ENCODE results near the gene REXO5.

Gene REXO5

DNA sequence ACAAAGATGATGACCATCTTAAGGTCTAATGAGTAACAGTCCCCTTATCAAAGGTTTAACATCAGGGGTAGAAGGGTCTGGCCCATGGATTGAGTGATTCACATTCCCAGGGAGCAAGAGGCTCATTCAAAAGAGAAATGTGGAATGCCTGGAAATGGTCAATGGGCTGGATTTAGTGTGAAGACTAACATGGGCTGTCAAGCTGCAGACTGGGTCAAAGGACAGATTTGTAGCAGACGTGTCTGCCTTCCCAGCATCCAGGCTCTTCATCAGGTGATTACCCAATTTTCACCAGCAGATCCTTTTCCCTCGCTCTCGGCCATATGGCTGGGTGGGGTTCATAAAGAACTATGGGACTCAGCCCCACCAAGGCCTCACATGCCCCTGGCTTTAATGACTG lies 67.0 kb downstream of the REXO5 start:
- no peak for DNase-seq

DNA sequence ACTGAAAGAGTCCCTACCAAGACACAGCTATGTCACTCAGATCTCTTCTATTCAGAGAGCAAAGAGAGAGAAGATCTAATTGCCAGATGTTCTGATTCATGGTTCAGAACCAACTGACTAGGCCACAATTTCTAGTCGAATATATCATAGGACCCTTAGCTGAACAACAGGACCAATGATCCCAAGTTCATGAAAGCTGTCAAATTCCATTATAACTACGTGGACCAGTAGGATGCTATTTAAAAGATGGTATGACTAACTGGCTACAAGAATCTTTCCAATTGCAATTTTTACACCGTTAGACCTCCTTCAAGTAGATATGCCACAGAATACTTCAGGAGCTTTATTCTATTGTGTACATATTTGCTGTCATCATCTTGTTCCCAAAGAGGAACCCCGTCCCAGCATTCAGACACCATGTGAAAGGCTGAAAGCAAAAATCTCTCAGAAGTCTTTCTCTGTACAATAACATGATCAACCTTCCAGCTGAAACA lies 67.8 kb downstream of the REXO5 start:
- no peak for DNase-seq

DNA sequence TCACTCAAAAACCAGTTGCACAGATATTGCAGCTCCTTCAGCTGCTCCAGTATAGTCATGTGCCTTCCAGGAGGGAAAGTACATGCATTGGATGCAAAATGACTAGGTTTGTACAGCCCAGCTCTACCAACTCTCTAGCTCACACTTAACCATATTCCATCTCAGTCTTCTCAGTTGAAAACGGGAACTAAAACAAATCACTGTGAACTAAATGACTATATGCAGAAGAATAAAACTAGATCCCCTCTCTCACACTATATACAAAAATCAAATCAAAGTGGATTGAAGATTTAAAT lies 69.0 kb downstream of the REXO5 start:
- DNase-seq = no peak

DNA sequence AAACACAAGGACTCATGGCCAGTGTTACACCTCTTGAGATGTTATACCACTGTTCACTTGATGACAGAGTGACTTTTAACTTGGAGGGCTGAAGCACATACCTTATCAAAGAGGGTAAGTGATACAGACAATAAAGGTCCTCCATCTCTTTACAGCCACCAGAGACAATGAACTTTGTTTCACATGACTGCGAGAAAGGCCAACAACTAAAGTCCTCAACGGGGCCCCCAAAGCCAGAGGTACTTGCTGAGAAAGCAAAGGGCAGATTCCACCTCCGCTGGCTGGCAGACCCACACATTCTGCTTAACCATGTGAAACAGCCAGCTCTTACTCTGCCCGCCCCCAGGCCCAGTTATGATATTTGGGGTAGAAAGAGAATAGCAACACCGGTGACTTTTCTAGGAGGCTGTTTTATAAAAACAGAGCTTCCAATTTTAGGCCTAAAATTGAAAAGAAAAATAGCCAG lies 72.4 kb downstream of the REXO5 start:
- DNase-seq = no peak

DNA sequence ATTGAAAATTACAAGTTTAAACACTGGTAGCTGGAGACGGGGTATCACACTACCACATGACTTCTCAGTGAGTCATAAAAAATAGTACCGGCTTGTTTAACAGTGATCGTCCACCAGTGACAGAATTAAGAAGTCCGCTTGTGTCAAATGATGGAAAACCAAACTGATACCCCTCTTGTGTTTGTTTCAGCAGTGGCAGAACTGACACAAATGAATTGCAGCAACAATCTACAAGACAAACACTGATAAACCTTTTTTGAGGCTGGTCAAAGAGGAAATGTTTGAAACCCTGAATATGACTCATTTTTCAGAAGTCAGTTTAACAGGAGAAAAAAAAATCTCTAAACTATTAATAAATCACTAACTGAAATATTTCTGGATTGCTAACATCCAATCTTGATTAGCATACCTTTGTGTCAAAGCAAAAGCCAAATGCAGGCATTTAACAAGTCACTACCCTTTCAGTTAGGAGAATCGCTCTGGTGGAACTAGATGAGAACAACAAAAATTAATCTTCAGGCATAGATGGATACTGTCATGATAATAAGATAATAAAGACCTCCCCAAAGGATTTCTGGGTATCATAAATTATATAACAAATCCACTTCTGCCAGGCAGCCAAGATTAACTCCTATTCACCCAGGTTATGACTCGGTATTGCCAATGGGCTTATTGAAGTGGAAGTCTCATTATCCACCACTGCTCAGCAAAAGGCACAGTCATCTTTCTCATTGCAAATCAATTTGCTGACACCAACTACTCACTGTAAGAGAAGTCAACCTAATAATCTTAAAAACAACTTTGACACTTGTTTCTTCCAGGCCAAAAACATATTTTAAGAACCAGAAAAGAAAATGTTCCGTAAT lies 73.1 kb downstream of the REXO5 start:
- no peak for DNase-seq

DNA sequence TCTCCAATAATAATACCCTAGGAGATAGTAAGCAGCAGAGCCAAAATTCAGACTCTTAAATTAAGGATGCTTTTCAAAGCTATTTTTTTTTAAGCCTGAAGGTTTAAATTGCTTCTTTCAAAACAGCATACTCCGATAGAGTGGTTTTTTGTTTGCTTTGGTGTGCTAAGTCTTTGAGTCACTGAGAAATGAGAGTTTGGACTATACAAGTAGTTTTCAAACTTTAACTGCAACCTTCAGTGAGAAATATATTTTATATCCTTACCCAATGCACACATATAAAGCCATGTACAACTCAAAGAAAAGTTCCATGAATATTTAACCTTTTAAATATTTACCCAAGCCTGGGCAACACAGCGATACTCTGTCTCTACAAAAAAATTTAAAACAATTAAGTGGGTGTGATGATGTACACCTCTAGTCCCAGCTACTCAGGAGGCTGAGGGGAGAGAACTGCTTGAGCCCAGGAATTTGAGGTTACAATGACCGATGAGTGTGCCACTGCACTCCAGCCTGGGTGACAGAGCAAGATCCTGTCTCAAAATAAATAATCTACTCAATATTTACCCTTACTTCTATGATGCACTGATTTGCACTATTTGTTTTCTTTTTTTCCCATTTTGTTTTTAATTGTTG lies 74.7 kb downstream of the REXO5 start:
- DNase-seq = no peak

DNA sequence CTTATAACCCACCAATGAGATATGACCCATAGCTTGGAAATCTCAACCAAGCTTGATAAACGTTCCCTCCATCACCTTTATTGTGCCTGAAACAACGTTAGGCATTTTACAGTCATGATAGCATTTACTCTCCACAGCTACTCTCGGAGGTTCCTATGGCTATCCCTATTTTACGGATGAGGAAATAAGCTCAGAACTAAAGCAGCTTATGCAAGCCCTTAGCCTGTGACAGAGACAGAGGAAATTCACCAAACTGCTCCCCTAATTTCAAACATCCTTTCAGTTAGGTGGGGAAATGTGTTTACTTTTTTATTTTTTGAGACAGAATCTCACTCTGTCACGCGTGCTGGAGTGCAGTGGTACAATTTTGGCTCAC lies 75.2 kb downstream of the REXO5 start:
- no peak for DNase-seq

DNA sequence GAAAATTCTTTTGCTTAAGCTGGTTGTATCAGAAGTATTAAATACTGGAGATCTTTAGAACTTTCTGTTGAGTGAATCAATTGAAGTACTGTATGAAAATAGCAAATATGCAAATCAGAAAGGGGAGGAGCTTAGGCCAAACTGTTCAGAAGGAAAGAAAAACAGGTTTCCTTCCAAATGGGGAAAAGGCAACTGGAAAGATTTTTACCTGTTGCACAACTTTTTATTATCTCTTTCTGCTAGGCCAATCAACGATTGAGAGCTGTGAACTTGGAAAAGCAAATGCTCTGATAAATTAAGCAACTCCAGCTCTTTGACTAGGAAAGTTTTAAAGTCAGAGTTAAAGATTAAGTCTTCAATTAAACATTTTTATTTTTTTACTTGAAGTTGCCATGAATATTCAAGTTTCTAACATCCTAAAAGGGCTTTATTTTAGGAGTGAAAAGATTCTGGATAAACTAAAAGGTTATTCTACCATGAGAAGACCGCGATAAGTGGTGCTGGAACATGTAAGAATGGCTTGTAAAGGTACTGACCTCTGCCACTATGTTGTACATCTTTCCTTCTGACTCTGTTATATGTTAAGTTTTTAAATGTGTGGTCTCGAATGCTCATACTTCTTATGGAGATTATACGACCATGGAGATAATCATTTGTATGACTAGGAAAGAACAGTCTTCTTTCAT lies 77.4 kb downstream of the REXO5 start:
- no peak for DNase-seq

DNA sequence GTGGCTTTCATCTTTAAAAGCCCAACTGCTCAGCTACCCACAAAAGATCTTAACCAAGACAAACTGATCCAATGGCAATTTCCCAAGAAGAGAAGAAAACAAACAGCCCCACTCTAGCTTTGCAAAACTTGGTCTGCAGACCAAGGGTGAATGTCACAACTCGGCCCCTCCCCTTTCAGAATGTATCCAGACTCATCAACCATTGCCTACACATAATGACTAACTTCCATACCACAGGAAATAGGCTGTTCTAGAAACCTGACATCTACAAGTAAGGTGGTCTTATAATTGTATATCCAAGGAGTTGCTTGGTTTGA lies 77.9 kb downstream of the REXO5 start:
- no peak for DNase-seq

DNA sequence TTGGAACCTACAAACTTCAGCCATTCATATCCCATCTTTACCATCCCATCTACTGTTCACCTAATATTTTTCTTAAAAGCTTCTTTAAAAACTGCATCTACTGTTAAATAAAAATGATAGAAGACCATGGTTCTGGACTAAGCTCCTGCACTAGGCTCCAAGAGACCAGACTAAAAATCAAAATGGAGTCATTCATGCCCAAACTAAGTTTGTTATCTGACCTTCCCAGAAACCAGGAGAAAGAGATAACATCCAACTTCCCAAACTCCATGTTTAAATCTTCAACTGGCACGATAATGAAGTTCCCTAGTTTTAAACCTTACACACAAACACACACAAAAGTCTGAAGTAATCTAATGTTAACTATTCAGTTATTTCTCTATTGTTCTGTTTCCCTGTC lies 80.0 kb downstream of the REXO5 start:
- DNase-seq = no peak

DNA sequence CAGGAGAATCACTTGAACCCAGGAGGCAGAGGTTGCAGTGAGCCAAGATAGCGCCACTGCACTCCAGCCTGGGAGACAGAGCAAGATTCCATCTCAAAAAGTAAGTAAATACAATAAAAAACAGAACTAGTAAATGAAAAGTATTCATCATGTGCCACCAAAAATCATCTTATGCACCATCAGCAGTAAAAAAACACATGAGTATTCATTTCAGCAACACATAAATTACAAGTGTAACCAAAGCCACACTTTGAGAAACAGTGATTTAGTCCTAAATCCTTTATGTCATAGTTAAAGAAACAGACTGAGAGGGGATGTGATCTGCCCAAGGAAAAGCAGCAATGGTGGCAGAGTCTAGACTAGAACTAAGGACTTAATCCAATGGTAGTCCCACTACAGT lies 80.9 kb downstream of the REXO5 start:
- DNase-seq = no peak

DNA sequence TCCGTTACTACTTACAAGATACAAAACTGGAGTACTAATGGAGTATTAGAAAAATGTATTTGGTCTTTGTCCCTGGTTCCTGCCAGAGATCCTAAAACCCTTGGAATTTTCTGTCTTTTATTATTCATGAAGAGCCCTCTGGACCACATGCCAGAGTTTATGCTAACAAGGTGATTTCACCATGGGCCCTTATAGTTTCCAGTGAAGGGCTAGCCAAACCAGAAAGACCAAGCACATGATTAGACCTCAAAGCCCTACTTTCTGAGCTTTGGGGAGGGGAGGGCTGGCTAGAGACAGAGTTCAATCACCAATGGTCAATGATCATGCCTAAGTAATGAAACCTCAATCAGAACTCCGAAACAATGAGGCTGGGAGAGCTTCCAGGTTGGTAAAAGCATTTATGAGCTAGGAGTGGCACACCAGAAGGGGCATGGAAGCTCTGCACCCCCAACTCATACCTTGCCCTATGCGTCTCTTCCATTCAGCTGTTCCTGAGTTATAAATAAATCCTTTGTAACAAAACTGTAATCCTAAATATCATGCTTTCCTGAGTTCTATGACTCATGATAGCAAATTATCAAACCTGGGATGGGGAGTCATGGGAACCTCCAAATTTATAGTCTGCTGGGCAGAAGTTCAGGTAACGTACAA lies 83.4 kb downstream of the REXO5 start:
- DNase-seq = no peak

DNA sequence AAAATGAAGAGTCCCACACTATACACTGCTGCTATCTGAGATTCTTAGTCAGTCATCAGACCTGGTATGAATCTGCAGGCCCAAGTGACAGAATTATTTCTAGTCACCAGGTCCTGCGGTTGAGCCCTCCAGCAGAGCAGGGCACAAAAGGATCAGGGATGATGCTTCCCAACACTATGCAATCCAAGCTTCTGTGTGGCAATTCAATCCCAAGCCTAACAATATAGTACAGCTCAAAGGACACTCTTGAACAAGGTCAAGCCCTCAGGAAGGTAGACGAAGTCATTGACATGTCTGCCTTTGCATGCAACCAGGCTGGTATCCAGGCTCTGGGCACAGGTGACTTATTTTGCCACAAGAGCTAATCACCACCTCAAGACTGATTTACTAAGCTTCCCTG lies 88.1 kb downstream of the REXO5 start:
- no peak for DNase-seq

DNA sequence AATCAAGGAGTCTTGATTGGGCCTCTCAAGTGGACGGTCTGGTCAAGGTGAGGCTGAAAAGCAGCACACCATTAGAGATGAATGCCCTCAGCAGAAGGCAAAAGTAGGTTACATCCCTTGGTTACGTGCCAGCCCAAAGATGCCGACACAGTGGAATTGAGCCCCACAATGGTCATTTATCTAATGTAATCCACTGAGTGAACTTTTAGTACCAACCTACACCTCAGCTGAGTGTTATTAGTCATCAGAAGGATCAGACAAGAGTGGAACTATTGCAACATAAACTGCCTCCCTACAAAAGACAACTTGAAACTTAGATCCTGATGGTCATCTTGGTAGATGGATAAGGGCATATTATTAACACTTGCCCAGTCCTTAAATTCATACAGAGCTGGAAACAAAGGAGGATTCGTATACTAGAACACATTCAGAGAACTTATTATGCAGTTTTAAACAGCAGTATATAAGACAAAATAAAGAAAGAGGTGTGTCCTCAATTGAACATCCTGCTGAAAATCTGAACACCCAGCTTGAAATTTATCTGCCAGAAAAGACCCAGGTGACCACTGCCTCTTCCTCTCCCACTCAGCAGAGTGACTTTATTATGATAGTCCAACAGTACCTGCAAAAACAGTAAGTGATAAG lies 91.0 kb downstream of the REXO5 start:
- DNase-seq = no peak

DNA sequence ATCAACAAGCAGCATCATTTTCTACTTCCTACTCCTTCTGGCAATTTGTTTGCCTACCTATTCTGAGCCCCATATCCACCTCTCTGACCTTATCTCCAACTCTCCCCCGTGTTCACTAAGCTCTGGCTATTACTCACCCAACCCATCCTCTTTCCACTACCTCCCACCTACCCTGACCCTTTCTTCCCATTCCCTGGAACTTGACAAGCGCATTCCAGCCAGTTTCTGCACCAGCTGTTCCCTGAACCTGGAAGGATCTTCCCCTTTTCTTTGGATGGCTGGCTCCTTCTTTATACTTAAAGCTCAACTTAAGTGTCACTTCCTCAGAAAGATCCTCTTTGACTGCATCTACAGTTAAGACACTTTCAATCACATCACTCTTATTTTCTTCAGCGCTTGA lies 91.6 kb downstream of the REXO5 start:
- no peak for DNase-seq

DNA sequence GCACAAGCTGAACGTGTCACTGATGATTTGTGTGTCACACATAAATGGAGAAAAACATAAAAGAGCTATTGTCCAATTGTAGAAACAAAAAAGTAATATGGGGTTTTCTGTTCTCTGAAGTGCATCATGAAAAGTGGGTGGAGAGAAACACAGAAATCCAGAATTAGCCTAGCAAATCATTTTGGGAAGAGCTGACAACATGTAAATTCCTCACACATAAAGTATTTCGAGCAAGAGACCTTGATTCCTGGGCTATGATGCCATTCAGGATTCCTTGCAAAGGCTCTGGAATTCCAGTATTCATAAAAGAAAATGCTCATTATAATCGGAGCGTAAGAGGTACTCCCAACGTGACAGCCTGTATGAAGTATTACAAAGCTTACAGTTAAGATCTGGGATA lies 92.7 kb downstream of the REXO5 start:
- DNase-seq = no peak

Data from NCI-H446 (cell line).